Measurements from ENCODE around the gene KCNJ11.

Gene KCNJ11

DNA sequence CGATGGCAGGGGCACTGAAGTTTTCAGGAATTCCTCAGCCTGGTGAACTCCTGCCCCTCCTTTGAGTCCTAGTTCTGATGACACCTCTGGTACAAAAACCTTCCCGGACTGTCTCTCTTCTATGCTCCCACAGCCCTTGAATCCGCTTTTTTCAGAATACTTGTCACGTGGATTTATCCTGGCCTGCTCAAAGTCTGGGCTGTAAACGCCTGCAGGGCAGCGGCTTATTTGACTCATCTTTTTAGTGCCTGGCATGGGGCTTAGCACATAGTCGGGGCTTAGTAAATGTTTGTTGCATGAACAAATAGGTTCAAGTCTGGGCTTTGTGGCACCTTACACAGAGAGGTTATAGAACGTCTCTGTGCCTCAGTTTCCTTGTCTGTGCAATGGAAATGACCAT lies 13.4 kb upstream of the KCNJ11 start:
- Histone ChIP-seq H3K27me3 (ENCODE audit: low read length) (no peaks in the 10 kb centered on the region), H3K79me2 (ENCODE audit: insufficient read depth, low read length) (no peaks in the 10 kb centered on the region), H4K20me1 (ENCODE audit: low read depth, low read length) (no peaks in the 10 kb centered on the region), H2AFZ (ENCODE audit: low read depth, low read length, severe bottlenecking) (no peak overlapping the region), H3K4me2 (ENCODE audit: low read depth, low read length, poor library complexity, severe bottlenecking) (no peak overlapping the region), H3K9me2 (replicated peaks; ENCODE audit: insufficient read depth, low read length) (no peaks in the 10 kb centered on the region), H3K4me3 (ENCODE audit: insufficient read depth, low read length, poor library complexity, severe bottlenecking) (no peak overlapping the region), H3K9me3 (ENCODE audit: insufficient read depth, low read length) (no peaks in the 10 kb centered on the region), H3F3A (ENCODE audit: insufficient read depth) (no peaks in the 10 kb centered on the region), H3K27ac (ENCODE audit: low read depth, low read length) (no peak overlapping the region), H3K9ac (ENCODE audit: low read length) (no peak overlapping the region), H3K36me3 (ENCODE audit: low read length) (no peaks in the 10 kb centered on the region)
- TF ChIP-seq, protein P1, sequence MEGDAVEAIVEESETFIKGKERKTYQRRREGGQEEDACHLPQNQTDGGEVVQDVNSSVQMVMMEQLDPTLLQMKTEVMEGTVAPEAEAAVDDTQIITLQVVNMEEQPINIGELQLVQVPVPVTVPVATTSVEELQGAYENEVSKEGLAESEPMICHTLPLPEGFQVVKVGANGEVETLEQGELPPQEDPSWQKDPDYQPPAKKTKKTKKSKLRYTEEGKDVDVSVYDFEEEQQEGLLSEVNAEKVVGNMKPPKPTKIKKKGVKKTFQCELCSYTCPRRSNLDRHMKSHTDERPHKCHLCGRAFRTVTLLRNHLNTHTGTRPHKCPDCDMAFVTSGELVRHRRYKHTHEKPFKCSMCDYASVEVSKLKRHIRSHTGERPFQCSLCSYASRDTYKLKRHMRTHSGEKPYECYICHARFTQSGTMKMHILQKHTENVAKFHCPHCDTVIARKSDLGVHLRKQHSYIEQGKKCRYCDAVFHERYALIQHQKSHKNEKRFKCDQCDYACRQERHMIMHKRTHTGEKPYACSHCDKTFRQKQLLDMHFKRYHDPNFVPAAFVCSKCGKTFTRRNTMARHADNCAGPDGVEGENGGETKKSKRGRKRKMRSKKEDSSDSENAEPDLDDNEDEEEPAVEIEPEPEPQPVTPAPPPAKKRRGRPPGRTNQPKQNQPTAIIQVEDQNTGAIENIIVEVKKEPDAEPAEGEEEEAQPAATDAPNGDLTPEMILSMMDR (IDR thresholded peaks at IDR 0.05; ENCODE audit: insufficient read depth, low read length, poor library complexity, severe bottlenecking) = no peak
- no peak for TF ChIP-seq EZH2phosphoT487 (conservative IDR thresholded peaks at IDR 0.05; ENCODE audit: low read length)

- no peaks in the 10 kb centered on the region for H3K27me3 ChIP-seq (ENCODE audit: low read length)
- H4K20me1 ChIP-seq (ENCODE audit: low read depth, low read length) = no peaks in the 10 kb centered on the region
- H2AFZ ChIP-seq (ENCODE audit: low read depth, low read length, severe bottlenecking) = no peak overlapping the region
Observed at GRCh38 chr11:17401316-17401715, 12.9 kb upstream of the KCNJ11 start.

GRCh38 chr11:17400048-17400775 lies 11.8 kb upstream of the KCNJ11 start:
- TF ChIP-seq, protein P1 (IDR thresholded peaks at IDR 0.05; ENCODE audit: insufficient read depth, low read length, poor library complexity, severe bottlenecking) = no peak
- no peak for TF ChIP-seq EZH2phosphoT487 (conservative IDR thresholded peaks at IDR 0.05; ENCODE audit: low read length)
- Histone ChIP-seq H2AFZ (ENCODE audit: low read depth, low read length, severe bottlenecking) (peak overlapping the region; percentile 32), H3K4me2 (ENCODE audit: low read depth, low read length, poor library complexity, severe bottlenecking) (peak overlapping the region; percentile 22), H3K27me3 (ENCODE audit: low read length) (no peaks in the 10 kb centered on the region), H3K79me2 (ENCODE audit: insufficient read depth, low read length) (no peaks in the 10 kb centered on the region), H3K27ac (ENCODE audit: low read depth, low read length) (no peak overlapping the region), H3K36me3 (ENCODE audit: low read length) (no peaks in the 10 kb centered on the region), H3K9ac (ENCODE audit: low read length) (0 out of 2 replicates have a peak overlapping the region, but pooled peaks have one; percentile 6), H4K20me1 (ENCODE audit: low read depth, low read length) (no peaks in the 10 kb centered on the region), H3F3A (ENCODE audit: insufficient read depth) (no peaks in the 10 kb centered on the region), H3K4me3 (ENCODE audit: insufficient read depth, low read length, poor library complexity, severe bottlenecking) (no peak overlapping the region), H3K9me2 (replicated peaks; ENCODE audit: insufficient read depth, low read length) (no peaks in the 10 kb centered on the region), H3K9me3 (ENCODE audit: insufficient read depth, low read length) (no peaks in the 10 kb centered on the region)

More at GRCh38 chr11:17401316-17401715, 12.9 kb upstream of the KCNJ11 start:
- Histone ChIP-seq H3K4me3 (ENCODE audit: insufficient read depth, low read length, poor library complexity, severe bottlenecking) (no peak overlapping the region), H3K4me2 (ENCODE audit: low read depth, low read length, poor library complexity, severe bottlenecking) (no peak overlapping the region), H3K9me3 (ENCODE audit: insufficient read depth, low read length) (no peaks in the 10 kb centered on the region), H3K27ac (ENCODE audit: low read depth, low read length) (no peak overlapping the region), H3K36me3 (ENCODE audit: low read length) (no peaks in the 10 kb centered on the region), H3F3A (ENCODE audit: insufficient read depth) (no peaks in the 10 kb centered on the region), H3K9ac (ENCODE audit: low read length) (no peak overlapping the region), H3K9me2 (replicated peaks; ENCODE audit: insufficient read depth, low read length) (no peaks in the 10 kb centered on the region), H3K79me2 (ENCODE audit: insufficient read depth, low read length) (no peaks in the 10 kb centered on the region)
- TF ChIP-seq EZH2phosphoT487 (conservative IDR thresholded peaks at IDR 0.05; ENCODE audit: low read length) = no peak
- TF ChIP-seq, protein P1 (IDR thresholded peaks at IDR 0.05; ENCODE audit: insufficient read depth, low read length, poor library complexity, severe bottlenecking) = no peak
